CD4-positive, alpha-beta T cell treated with Interleukin-21 for 1 hour (primary cell): Measurements from ENCODE around the gene RAB11FIP3.

Experiments used
- DNase-seq: peaks from one replicate; pipeline ENCODE4 v3.0.0-alpha.2; 2020

Gene RAB11FIP3

DNA sequence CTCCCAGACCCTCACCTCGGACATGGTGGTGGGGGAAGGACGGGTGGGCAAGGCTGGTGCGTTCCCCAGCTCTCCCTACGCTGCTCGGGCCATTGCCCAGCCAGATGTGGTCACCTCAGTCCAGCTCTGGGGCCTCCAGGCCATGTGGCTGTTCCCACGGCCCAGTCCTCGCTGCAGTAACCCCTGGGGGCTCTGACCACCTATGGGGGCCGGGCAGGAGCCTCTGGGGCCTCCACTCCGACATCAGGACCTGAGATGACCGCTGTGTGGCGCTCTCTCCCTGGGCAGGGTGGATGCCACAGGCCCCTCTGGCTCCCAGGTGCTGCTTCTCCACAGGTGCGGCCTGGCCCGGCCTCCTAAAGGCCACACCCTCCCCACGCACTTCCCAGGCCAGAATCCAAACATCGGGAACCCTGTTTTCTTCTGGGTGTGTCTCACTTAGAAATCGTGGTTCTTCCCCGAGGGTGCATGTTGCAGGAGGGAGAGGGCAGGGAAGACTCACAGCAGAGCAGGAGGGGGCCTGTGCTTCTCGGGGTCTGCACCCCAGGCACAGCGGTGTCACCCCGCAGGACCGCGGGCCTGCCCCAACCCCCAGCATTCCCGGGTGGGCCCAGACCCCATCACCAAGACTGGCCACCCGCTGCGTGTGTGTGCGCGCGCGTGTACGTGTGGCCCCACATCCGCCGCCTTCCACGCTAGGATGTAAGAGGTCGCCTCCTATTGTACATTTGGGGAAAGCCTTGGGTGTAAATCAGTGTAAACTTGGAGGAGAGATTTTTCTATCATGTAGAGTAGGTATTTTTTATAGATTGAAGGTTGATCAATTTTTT lies 96.1 kb downstream of the RAB11FIP3 start:
- DNase-seq: no peak

DNA sequence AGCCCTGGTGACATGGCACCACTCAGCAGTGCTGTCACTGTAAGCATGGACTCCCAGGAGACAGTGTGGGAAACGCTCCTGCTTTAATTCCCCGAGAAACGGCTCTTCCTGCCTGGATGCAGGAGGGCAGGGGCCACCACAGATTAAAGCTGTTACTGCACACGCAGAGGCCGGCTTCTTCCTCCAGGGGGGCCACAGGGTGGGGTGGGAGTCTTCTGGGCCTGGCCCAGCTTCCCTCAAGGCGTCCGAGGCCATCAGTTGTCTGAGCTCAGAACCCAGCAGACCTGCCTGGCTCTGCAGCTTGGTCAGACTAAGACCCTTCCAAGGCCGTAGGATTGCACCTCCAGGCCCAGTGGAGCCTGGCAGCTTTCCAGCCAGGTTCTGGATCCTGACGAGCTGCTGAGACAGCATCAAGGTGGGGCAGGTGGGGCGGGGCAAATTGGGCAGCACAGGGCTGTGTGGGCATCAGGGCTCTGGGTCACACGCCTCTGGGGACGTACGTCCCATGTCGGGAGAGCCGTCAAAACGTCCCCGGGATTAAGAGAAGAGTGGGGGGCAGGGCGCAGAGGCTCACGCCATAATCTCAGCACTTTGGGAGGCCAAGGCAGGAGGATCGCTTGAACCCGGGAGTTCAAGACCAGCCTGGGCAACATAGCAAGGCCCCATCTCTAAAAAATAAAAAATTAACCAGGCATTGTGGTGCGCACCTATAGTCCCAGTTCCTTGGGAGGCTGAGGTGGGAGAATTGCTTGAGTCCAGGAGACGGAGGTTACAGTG lies 97.1 kb downstream of the RAB11FIP3 start:
- no peak for DNase-seq

DNA sequence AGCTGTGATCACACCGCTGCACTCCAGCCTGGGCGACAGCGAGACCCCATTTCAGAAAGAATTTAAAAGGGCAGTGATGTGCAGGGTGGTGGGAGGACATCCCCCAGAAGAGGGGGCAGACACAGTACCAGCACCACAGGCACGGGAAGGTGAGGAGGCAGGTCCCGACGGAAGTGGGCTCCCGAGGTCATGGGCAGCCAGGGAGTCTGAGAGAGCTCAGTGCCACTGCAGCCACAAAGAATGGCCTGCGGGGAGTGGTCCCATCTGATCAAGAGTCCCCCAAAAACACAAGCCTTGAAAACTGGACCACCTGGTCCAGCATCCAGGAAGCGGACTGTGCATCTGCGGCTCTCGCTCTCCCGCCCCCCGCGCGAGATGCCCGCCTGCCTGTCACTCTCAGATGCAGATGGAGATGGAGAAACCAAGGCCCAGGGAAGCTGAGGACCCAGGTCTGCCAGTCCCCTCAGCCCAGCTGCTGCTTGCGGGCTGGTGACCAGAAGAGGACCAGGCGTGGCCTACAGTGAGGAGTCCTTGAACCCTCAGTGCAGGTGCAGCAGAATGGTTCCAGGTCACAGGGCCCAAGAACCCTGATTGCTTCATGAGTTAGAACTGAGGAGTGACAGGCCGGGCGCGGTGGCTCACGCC lies 97.8 kb downstream of the RAB11FIP3 start:
- DNase-seq: no peak

DNA sequence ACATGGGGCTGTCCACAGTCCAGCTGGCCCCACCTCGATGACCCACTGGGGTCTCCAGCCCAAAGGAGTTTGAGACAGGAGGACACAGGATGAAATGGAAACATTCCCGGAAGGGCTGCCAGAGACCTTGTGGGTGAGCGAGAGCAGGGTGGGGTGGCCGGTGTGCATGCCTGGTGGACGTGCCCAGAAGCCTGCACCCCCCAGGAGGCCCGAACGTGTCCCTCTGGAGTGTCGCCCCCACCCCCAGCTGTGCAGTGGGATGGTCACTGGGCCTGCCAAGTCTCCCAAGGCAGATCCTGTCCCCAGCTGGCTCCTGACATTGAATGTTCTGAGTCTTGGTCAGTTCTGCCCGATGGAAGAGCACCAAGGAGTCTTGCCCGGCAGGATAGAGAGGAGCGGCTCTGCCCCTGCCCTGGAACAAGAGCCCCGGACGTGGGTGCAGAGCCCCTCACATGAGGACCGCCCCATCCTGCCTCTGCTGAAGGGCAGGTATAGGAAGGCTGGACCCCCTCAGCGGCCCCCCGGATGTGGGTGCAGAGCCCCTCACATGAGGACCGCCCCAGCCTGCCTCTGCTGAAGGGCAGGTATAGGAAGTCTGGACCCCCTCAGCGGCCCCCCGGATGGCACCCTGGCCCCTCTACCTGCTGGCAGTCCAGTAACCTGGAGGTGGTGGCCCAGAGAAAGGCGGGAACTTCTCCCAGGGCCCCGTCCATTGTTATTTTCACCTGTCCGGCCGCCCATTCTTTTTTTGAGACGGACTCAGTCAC lies 99.0 kb downstream of the RAB11FIP3 start:
- no peak for DNase-seq

DNA sequence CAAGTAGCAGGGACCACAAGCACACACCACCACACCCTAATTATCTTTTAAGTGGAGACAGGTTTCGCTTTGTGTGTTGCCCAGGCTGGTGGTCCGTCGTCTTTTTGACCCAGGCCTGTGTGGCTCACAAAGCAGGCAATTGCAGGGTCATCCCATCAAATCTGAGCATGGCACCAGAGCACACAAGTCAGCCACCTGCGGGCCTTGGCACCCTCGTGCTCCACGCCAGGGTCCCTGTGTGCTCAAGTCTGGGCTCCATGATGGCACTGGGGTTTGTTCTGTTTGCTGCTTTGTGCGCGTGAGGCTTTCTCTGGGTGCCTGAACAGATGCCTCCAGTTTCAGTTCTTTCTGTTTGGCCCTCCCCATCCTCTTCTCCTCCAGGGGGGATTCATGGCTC lies 99.7 kb downstream of the RAB11FIP3 start:
- DNase-seq: no peak

DNA sequence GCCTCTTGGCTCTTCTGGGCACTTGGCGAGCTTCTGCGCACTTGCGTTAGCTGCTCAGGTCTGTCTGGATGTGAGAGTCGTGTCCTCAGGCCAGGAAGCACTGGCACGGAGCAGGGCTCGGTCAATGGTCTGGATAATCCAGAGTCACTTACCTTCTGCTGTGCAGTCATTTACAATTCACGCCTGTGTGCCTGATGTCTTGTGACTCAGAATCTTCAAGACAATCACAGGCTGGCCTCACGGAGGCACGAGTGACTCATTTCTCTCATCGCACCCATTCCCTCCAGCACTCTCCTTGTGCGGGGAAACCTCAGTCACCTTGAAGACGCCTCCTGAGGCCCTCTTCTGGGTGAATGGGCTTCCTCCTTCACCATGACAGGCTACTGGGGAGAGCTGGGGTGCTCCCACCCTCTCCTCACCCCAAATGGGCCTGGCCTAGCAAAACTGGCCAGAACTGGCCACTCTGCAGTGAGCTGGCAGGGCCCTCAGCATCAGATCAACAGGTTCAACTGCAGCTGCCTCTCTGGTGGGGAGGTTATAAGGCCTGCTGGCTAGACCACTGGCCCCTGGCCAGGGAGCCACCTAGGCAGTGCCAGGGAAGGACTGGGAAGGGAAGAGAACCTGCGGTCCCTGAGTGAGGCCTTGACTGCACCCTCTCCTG lies 100.2 kb downstream of the RAB11FIP3 start:
- DNase-seq: peak; percentile 42

DNA sequence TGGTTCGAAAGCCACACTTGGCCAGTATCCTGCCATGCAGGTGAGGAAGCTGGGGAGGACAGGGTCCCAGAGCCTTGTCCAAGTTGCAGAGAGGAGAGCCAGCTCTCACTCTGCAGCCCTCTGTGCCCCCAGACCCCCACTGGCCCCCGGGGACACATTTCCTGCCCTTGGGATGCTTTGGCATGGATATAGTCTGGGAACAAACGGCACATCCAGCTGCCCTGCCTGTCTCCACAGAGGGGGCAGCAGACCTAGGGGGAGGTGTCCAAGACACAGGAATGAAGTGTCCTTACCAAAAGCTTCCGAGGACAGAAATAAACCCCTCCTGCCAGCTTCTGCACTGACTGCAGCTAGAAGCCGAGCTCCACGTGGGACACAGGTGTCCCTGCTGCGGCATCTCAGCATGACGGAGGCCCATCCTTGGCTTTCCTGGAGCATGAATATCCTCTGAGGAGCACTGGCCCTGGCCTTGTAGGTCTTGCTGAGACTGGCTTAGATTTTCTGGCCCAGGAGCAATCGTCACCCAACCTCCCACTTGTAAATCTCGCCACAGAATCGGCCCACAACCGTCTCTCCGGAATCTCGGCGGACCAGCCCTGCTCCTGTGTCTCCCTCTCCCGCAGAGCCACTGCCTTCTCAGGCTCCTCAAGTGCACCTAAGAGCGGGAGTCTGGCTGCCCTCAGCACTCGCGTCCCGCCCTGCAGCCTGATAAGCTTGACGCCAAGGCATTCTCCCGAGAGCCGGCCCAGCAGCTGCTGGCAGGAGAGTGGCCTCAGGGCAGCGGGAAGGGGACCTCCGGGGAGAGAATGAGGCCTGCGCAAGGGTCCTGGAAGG lies 100.9 kb downstream of the RAB11FIP3 start:
- DNase-seq: no peak

DNA sequence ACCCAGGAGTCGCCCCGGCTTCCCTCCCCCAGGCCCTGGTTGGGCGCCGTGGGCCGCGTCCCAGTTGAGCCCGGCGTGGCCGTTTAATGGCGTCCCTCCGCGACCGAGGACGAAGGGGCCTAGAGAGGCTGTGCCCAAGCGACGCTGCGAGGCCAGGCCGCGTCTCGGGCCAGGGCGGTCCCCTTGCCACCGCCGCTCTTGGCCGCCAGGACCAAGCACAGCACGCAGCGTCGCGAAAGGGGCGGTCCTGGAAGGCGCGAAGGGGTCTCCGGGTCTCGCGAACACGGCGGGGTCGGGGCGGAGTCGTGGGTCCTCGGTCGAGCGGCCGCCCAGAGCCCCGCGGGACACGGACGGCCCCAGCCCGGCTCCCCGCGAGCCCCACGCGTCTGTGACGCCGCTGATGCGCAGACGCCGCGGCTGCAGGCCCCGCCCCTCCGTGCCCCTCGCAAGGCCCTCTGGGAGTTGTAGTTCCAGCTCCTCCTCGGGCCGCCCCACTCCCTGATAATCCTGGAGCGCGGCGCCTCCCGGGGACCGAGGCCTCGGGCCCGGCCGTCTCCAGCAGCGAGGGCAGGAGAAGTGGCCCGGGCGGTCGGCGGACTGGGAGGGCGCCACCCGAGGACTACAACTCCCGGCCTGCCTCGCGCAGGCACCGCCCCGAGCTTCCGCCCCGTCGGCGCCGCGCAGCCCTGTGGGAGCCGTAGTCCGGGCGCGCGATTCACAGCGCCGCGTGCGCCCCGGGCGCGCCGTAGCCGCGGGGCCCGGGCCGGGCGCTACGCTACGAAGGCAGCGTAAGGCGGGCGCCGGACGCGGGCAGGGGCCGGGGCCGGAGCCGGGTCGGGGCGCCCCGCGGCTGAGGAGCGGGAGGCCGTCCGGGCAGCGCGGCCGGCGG lies 101.8 kb downstream of the RAB11FIP3 start, which contains the start of gene CAPN15:
Gene CAPN15 (plus strand): TSS at position 698 of the 889 bp plus-strand sequence. CDS start 19,127 bp downstream, outside the sequence.
- DNase-seq: peak; percentile 86

DNA sequence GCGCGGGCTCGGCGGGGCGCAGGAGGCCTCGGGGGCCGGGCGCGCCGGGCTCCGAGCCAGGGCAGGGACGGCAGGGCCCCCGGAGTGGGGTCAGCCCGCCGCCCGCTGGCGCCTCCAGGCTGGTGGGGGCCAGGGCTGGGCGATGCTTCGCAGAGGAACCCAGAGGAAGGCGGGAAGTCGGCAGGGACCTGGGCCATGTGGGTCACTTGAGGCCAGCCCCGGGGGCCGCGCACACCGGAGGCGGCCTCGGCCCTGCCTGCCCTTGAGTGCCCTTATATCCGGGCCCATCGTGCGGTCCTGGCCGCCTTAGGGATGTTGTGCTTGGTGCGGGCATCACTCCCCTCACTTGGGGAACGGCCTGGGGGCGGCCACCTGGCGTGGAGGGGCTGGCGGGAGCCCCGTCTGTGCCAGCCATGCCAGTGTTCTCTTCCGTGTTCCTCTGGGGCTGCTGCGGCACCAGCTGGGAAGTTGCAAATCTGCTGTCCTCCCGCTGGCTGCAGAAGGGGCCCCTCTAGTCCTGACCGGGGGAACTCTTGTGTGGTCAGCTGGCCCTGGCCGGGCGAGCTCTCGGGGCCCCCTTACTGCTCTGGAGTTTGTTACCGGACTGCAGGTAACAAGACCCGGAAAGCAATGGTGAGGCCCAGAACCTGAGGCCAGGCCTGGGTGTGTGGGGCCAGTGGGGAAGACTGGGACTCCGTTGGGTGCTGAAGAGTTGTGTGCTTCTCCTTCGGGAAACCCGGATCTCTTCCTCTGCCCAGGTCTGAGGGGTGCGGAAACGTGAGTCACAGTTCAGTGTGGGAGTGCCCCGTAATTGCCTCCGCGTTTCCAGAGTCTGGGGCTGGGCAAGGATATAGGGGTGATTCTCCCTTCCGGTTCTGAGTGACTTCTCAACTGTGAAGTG lies 102.9 kb downstream of the RAB11FIP3 start:
- DNase-seq: peak; percentile 33

DNA sequence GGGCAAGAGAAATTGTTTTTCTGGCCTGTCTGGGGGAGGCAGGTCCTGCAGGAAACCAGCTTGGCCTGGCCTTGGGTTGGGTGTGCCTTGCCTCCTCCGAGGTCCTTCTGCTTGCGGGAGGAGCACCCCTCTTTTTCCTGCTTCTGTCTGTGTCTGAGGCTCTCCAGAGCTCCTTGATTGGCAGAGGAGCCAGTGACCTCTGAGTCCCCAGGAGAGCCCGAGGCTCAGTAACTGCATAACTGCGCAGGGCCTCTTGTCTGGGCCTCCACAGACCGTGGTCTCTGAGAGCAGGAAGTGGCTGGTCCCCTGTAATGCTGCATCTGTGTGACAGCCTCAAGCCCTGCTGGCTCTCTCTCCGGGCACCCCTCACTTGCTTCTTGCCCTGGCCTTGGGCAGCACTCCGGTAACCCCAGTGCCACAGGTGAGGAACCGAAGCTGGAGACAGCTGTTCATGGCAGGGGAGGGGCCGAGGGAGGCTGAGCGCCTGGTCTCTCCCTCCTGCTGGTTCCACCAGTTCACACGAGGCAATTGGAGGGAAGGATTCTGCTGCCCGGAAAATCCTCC lies 103.6 kb downstream of the RAB11FIP3 start:
- DNase-seq: peak; percentile 42

DNA sequence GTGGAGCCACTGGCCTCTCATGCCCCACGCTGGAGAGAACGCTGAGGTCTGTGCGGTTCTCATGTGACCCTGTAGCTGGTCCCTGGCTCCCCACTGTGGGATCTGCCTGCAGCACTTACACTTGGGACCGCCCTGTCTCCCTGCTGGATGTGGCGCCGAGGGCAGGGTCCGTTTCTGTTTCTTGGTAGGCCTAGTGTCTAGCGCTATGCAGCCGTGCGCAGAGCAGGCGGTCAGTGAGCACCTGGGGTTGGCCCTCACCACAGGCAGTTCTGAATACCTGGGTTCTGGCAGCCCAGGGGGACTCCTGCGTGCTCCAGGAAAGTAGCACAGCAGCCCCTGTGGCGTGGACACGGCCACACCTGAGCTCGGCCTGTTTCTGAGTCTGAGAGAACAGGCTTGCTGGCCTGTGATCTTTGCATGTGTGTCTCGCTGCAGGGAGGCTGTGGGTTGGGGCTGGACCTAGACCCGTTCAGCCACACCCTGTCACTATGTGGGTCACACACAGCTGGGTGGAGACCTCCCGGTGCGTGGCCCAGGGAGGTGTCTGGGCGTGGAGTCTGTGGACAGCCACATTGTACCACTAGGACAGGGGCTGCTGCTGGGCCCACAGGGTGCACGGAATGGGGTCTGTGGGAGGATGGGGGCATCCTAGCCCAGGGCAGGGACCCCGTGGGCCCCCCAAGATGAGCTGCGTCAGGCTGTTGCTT lies 104.8 kb downstream of the RAB11FIP3 start:
- no peak for DNase-seq

DNA sequence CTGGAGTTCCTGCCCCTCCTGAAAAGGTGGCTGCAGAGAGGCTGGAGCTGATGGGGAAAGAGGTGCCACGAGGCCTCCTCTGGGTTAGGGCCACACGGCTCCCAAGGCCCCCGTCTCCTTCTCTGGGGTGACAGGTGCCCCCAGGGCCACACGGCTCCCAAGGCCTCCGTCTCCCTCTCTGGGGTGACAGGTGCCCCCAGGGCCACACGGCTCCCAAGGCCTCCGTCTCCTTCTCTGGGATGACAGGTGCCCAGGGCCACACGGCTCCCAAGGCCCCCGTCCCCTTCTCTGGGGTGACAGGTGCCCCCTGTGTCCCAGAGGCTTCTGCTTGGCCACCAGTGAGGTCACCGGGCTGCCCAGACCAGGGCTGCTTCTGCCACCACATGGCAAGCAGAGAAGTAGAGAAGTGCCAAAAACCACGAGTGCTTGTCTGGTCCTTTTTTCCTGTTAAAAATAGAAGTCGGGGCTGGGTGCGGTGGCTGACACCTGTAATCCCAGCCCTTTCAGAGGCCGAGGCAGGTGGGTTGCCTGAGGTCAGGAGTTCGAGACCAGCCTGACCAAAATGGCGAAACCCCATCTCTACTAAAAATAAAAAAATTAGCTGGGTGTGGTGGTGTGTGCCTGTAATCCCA lies 106.2 kb downstream of the RAB11FIP3 start:
- DNase-seq: no peak

DNA sequence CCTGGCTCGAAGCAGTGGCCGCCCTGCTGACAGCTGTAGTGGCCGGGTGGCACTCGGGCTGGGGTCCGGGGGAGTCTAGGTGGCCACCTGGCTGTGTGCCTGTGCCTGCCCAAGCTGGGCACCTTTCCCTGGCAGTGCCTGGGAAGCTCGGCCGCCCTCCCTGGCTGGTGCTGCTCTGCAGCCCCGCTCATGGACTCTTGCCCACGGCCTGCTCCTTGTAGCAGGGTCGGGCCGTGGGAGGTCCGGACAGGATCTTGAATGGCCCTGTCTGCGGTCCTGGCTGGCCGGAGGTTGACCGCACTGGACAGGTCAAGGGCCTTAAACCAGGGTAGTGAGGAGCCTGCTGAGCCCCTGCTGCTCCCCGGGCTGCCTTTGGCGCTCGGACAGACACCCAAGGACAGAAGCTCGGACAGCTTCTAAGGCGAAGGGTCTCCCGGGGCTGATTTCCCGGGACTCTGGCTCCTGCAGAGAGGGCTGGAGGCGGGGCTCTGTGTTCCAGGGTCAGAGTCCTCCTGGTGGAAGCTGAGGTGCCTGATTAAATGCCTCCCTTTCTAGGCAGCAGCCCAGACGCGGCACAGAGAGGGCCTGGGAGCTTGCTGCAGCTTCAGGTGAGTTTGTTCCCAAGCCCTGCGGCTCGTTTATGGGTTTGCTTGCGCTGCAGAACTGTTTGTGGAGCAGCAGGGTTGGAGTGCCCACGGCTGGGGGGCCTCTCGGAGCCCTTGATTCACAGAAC lies 108.1 kb downstream of the RAB11FIP3 start:
- no peak for DNase-seq

DNA sequence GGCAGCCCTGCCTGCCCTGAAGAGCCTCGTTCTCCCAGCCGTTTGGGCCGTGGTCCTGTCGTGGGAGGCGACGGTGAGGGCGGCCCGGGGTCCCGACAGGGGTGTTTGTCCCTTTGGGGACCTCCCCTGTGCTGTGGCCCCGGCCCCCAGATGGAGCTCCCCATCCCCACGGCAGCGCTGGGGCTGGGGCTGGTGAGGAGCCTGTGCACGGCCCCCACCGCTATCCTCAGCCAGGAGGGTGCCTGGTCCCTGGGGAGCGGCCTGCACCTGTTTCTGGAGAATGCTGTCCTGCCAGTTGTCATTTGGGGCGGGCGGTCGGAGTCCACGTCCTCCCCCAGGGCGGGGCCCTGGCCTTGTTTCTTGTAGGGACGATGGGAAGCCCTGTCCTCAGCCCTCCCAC lies 108.7 kb downstream of the RAB11FIP3 start:
- no peak for DNase-seq

DNA sequence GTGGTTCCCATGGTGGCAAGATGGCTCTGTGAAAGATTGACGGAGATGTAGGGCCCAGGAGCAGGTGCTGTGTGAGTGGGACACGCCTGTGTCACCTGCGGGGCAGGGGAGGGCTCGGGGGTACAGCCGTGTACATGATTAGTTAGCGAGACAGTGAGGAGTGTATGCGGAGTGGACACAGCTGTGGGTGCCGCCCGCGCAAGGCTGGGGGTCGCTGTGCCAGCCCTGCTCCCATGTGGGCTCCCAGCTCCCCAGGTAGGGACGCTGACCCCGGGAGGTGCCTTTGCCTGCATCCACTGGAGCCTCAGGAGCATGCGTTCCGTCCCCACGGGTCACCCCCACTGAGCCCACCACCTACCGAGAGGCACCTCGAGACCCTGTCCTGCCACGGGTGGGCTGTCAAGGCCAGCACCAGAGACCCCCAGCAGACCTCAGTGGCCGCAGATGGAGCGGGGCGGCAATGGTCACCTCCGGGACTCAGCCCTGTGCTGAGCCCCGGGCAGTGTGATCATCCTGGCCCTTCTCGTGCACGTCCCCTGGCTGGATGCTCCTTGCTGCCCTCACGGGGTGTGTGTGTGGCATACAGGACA lies 109.5 kb downstream of the RAB11FIP3 start:
- no peak for DNase-seq
